SU-DHL-6 (cell line): ENCODE data around the gene IFNL2.

Experiments used
- H2AFZ ChIP-seq: fragments of 200-600 bp; sonication (generic); 2 replicates; pipeline ENCODE4 v1.6.1; 2014; ENCODE audit warnings: low read depth, mild to moderate bottlenecking, moderate library complexity, mixed read lengths, antibody characterized with exemption, low read length; ENCODE audit not compliant: severe bottlenecking
- H3F3A ChIP-seq: fragments of 200-600 bp; shearing (Covaris generic); 2 replicates; pipeline ENCODE4 v1.6.0; 2016; ENCODE audit warnings: antibody characterized with exemption, mild to moderate bottlenecking; ENCODE audit not compliant: insufficient read depth
- H3K27ac ChIP-seq: fragments of 200-600 bp; sonication (generic); 2 replicates; pipeline ENCODE4 v1.5.1; 2016; ENCODE audit warnings: low read depth, mild to moderate bottlenecking, low read length, moderate library complexity, mixed read lengths
- H3K27me3 ChIP-seq: fragments of 200-600 bp; sonication (generic), shearing (Covaris generic); 2 replicates; pipeline ENCODE4 v1.6.0; 2014; ENCODE audit warnings: mild to moderate bottlenecking, low read length
- H3K36me3 ChIP-seq: fragments of 200-600 bp; sonication (generic); 2 replicates; pipeline ENCODE4 v1.6.1; 2014; ENCODE audit warnings: mild to moderate bottlenecking, low read length, mixed read lengths
- H3K4me2 ChIP-seq: fragments of 300-600, 200-600 bp; shearing (Covaris generic), sonication (generic); 2 replicates; pipeline ENCODE4 v1.6.0; 2014; ENCODE audit warnings: low read length, low read depth, mild to moderate bottlenecking; ENCODE audit not compliant: poor library complexity, severe bottlenecking
- H3K4me3 ChIP-seq: fragments of 200-600 bp; sonication (generic); 2 replicates; pipeline ENCODE4 v1.5.1; 2014; ENCODE audit warnings: antibody characterized with exemption, low read length, mild to moderate bottlenecking, mixed read lengths; ENCODE audit not compliant: insufficient read depth, poor library complexity, severe bottlenecking
- H3K79me2 ChIP-seq: fragments of 200-600 bp; sonication (generic); 2 replicates; pipeline ENCODE4 v1.6.1; 2014; ENCODE audit warnings: mild to moderate bottlenecking, low read length, moderate library complexity; ENCODE audit not compliant: insufficient read depth
- H3K9ac ChIP-seq: fragments of 200-600 bp; sonication (generic); 2 replicates; pipeline ENCODE4 v1.7.0; 2014; ENCODE audit warnings: mild to moderate bottlenecking, low read length
- H3K9me2 ChIP-seq: fragments of 200-600 bp; sonication (generic); replicated peaks from 2 replicates; pipeline ENCODE4 v1.6.1; 2014; ENCODE audit warnings: low read length; ENCODE audit not compliant: insufficient read depth
- H3K9me3 ChIP-seq: fragments of 200-600 bp; sonication (generic); 2 replicates; pipeline ENCODE4 v1.6.1; 2014; ENCODE audit warnings: low read length, mixed read lengths; ENCODE audit not compliant: insufficient read depth
- H4K20me1 ChIP-seq: fragments of 200-600 bp; sonication (generic); 2 replicates; pipeline ENCODE4 v1.6.1; 2014; ENCODE audit warnings: low read depth, mild to moderate bottlenecking, antibody characterized with exemption, low read length, moderate library complexity, mixed read lengths
- CTCF ChIP-seq: fragments of 200-600 bp; sonication (generic); IDR thresholded peaks from one replicate; pipeline ENCODE4 v1.5.1; 2017; ENCODE audit warnings: antibody characterized with exemption, mild to moderate bottlenecking, low read length, moderate library complexity; ENCODE audit not compliant: insufficient read depth, poor library complexity, severe bottlenecking
- EZH2phosphoT487 ChIP-seq: fragments of 200-600 bp; sonication (generic), shearing (Covaris generic); conservative IDR thresholded peaks from 2 replicates; pipeline ENCODE4 v1.6.1; 2018; ENCODE audit warnings: mild to moderate bottlenecking, antibody characterized with exemption, low read length, moderate library complexity, mixed read lengths

IFNL2 gene

GRCh38 chr19:39284032-39284431 lies 15.8 kb downstream of the IFNL2 start:
- Histone ChIP-seq H3F3A (no peaks in the 10 kb centered on the region), H3K9me3 (no peaks in the 10 kb centered on the region), H3K9me2 (no peaks in the 10 kb centered on the region), H3K27ac (no peak overlapping the region), H3K27me3 (0 out of 2 replicates have a peak, but pooled peaks cover 4% of the 10 kb centered on the region), H3K4me3 (no peak overlapping the region), H3K79me2 (no peaks in the 10 kb centered on the region), H3K4me2 (no peak overlapping the region), H4K20me1 (no peaks in the 10 kb centered on the region), H3K9ac (no peak overlapping the region), H3K36me3 (no peaks in the 10 kb centered on the region), H2AFZ (no peak overlapping the region)
- TF ChIP-seq EZH2phosphoT487 = no peak
- no peak for TF ChIP-seq CTCF

GRCh38 chr19:39293394-39293793 lies 25.2 kb downstream of the IFNL2 start:
- TF ChIP-seq EZH2phosphoT487 = no peak
- no peak for TF ChIP-seq CTCF
- H3K27ac ChIP-seq = no peak overlapping the region
- no peaks in the 10 kb centered on the region for H3K36me3 ChIP-seq
- H3K9me3 ChIP-seq = no peaks in the 10 kb centered on the region
- H4K20me1 ChIP-seq = no peaks in the 10 kb centered on the region
- H2AFZ ChIP-seq = no peak overlapping the region
- H3K79me2 ChIP-seq = no peaks in the 10 kb centered on the region
- no peak overlapping the region for H3K9ac ChIP-seq
- H3K27me3 ChIP-seq = no peaks in the 10 kb centered on the region
- H3F3A ChIP-seq = no peaks in the 10 kb centered on the region
- H3K4me3 ChIP-seq = no peak overlapping the region
- H3K9me2 ChIP-seq = no peaks in the 10 kb centered on the region
- no peak overlapping the region for H3K4me2 ChIP-seq

GRCh38 chr19:39296055-39296645 lies 28.0 kb downstream of the IFNL2 start, which contains the start of gene IFNL1:
TSS of gene IFNL1 (plus strand) at chr19:39296407. CDS start at chr19:39296422, 15 bp downstream.
- Histone ChIP-seq H3K9ac (no peak within 1 kb of the TSS), H3K4me2 (no peak within 1 kb of the TSS), H3K36me3 (no peaks in the 10 kb centered on the region), H3K4me3 (no peak within 1 kb of the TSS), H3K9me2 (no peaks in the 10 kb centered on the region), H3K27ac (no peak within 1 kb of the TSS), H4K20me1 (no peaks in the 10 kb centered on the region), H3F3A (no peaks in the 10 kb centered on the region), H3K9me3 (no peaks in the 10 kb centered on the region), H3K79me2 (no peaks in the 10 kb centered on the region), H2AFZ (no peak within 1 kb of the TSS), H3K27me3 (no peaks in the 10 kb centered on the region)
- TF ChIP-seq EZH2phosphoT487 (no peak), CTCF (no peak)
